NCI-H460 (cell line): ENCODE results near the gene TCF7L2. TPM values are rescaled to one million over a fixed set of nuclear protein-coding genes. Genes with fewer than 3 reads are reported as not detected.
"Not testable (repeated sequence)": the region's sequence is repeated elsewhere in the genome, so short reads cannot be mapped to it uniquely, and the experiment has no call there.

Experiments used
- DNase-seq: peaks from one replicate; pipeline ENCODE4 v3.0.0-alpha.2; 2016; ENCODE audit warnings: low read depth; ENCODE audit errors: extremely low read depth
- total RNA-seq: library from RNA; depleted of rRNA; stranded (reverse); fragments of >200 nt; shearing (Covaris generic); gene quantifications from 2 replicates; pipeline ENCODE4 v1.2.3, GENCODE V29; 2014

Gene TCF7L2
- total RNA-seq, 1 experiment from 2014 or later: 11.1 TPM

DNA sequence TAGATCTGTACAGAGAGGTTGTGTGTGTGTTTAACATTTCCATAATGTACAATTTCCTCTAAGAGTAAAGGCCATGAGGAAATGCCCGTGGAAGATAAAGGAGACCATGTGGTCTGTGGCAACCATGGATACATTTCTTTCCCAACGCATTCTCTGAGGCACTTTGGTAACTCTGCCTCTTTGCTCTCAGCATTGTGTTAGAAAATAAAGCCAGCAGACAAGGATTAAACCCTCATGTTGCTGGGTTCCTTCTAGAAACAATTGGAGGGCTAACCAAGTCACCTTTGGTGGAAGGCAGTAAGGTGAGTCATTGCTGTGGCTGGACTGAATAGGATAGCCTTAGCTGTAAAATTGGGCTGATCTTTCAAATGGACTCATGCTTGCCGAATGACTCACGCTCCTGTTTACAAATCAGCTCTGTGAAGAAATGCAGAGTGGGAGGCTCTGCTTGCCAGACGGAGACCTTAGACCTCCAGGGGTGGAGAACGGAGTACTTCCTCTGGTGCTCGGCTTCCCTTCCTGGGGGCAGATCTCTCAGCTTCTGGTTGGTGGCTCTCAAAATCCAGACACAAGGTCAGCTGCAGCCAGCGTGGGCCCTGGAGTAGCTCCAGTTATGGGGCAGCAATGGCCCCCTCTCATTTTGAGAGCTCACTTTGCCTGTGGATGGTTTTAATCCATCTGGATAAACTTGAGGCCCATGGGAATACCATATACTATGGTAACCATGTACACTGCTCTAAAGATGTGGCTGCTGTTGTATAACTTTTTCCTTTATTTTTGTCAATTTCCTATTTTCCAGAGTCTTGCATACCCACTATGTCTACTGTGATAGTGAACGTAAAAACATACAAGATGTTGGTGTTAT lies 137.3 kb downstream of the TCF7L2 start:
- DNase-seq: peak; percentile 85

- no peak for DNase-seq
Measured at GRCh38 chr10:113088194-113088593, 138.1 kb downstream of the TCF7L2 start.

DNA sequence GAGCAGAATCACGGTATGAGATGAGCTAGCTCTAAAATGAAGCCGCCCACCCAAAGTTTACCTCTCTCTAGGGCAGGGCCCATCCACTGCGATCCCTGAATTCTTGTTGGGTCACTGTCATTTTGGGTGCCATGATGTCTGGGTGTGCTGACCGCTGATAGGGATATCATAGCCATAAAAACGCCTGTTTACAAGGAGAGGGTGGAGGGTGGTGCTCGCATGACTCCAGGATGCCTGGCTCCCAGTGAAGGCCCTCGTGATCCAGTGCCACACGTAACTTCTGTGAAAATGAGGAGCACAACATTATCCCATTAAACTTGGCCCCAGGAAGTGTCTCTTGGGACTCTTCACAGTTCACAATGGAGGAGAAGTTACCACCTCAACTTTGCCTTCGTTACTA lies 139.5 kb downstream of the TCF7L2 start:
- no peak for DNase-seq

DNA sequence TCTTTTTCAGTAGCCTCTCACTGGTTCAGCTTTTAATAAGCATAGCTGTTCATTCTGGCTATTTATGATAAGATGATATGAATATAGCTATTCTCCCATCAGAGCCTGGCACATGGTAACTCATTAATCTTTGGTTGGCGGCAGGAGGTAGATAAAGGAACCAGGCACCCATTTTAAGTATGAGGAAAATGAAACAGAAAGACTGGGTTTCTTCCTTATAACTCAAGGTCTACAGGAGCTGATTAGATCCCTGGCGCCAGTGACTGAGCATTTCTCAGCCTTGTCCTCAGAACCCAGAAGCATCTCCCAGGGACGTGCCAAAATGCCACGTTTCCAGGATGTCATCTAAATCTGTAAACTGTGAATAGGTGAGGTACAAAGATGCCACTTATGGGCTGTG lies 141.9 kb downstream of the TCF7L2 start:
- DNase-seq: no peak

DNA sequence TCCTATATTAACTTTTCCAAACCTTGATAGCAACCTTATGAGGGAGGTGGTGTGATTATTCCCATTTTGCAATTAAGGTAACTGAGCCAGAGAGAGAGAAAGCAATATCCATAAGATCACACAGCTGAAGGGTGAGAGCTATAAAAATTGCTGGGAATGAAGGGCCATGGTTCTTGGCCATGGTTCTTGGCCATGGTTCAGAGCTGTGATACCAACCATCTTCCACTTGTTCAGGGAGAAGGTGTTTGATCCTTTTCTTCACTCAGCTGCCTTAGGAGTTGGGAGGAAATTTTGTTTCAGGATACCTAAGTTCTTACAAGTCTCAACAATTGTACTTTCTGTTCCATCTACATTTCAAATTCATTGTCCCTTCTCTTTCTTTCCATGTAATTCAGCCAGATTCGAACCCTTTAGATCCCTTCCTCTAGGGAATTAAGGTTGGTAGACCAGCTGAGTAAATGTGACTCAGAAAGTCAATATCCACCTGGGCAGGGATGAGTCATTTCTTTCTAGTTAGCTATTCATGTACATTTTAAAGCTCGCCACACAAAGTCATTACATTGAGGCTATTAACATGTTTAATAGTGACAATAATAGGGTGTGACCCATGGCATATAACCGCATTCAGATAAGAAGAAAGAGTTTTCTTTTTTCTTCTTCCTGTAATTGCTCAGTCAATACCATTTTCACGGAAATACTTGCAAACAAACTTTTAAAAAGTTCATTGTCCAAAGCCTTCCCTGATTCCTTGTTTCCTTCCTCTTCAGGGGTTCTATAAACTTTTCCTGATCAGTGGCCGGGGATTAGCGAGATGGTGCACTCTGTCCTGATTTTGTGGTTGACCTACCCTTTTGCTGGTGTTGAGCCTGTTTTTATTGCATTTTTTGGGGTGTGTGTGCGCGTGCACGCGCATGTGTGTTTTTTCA lies 143.4 kb downstream of the TCF7L2 start:
- DNase-seq: no peak

DNA sequence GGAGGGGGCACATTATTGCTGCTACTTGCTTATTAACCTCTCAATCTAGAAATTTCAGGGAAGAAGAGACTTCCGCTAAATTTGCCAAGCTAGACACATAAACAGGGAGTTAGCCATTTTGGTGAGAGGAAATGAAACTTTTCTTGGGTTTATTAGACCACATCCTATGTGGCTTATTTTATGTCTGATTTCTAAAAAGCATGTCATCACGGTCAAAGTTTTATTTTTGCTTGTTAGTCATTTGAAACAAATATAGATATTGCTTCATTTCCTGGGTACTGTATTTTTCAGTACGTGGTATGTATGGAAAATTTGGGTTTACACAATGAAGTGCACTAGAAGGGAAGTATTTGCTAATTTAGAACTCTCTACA lies 144.1 kb downstream of the TCF7L2 start:
- no peak for DNase-seq

GRCh38 chr10:113095419-113096127 lies 145.5 kb downstream of the TCF7L2 start:
- DNase-seq: no peak

DNA sequence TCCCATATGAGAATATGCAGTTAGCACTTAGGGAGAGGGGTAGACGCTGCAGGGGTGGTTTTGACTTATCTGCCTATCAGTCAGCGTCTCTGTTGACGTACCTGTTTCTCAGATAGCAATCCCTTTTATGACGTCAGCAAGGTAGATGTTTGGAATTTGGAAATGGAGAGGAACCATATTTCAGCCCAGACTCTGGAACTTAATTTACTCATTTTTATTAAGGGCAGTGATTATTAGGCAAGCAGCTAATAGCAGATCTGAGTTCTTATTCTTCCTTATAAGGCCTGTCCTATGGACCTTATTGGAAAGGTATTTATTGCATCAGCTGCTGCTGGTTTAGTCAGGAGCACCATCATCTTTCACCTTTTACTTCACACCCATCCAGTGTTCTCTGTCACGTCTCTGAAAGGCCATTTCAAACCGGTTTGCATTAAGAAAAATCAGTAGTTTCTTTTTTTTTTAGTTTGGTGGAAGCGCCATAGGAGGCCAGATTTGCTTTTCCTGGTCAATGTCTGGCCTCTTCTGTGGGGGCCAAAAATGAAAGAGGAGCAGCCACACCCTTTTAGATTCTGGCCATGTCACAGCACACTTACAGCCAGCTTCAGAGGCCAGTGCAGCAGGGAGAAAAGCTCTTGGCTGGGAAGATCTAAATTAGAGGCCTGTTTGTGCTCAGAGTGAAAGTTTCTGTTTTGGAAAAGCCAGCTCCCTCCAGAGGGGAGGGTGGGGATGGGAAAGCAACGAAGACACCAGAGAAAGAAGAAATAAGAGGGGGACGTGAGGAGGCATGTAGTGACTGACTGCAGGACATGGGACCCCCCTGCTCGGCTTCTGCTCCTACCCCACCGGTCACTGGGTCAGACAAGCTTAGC lies 146.3 kb downstream of the TCF7L2 start:
- DNase-seq: no peak

DNA sequence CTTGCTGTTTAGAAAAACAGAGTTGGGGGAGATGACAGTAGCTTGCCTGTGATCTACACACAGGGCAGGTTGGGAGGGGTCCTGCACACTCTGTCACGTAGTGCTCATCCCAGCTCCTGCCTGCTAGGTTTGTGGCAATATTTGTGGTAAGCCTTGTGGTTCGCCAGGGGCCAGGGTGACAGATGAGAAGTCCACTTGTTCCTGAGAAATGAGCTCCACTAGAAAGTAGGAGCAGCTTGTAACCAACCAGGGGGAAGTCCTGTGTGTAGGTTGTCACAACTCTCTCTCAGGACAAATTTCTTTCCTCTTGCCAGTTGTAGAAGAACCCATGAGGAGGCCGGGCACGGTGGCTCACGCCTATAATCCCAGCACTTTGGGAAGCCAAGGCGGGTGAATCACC lies 147.0 kb downstream of the TCF7L2 start:
- no peak for DNase-seq

- DNase-seq: no peak
Measured at GRCh38 chr10:113099431-113100183, 149.6 kb downstream of the TCF7L2 start.

- no peak for DNase-seq
Measured at GRCh38 chr10:113100281-113100680, 150.2 kb downstream of the TCF7L2 start.

GRCh38 chr10:113103131-113103840 lies 153.2 kb downstream of the TCF7L2 start:
- no peak for DNase-seq

- no peak for DNase-seq
Measured at GRCh38 chr10:113104047-113104446, 154.0 kb downstream of the TCF7L2 start.

DNA sequence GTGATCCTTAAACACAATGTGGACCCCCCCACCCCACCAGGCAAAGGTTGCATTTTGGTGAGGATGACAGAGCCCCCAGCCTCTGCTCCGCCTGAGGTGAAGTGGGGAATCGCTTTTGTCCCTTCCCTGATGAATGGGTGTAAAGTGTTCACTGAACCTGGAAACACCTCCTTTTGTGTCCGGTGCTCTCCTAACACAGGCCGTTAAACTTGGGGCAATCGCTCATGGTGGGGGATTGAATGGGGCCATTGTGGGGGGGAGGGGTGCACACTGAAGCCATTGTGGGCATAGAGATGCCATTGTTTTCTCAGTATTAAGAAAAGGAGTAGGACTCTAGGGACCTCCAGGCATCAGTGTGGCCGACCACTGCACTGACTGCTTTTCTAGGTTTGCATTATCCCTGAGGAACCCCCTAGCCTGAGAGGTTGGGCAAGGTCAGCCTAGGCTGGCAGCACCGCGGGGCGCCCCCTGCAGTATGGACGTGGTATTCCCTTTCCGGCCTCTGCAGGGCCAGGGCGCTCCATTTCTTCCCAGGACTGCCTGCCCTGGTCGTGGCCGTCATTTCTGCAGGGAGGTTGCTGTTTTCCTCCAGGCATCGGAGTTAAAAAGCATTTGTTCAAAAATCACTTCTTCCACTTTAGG lies 158.3 kb downstream of the TCF7L2 start:
- DNase-seq: no peak

DNA sequence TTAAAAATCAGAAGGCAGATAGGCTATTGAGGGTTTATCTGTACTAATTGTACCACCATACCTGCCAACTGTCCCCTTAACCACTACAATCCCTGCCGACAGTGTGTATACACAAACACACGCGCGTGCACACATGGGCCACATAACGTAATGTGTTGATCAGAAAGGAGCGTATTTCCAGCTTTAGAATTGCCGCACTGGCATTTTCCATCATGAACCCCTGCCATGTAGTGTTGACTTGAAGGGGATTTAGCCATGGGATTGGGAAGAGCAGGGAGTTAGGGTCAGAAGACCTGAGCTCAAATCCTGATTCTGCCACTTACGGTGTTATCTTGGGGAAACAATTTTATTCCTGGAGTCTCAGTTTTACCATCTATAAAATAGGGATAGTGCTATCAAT lies 158.9 kb downstream of the TCF7L2 start:
- no peak for DNase-seq

- DNase-seq: not testable (repeated sequence)
Measured at GRCh38 chr10:113109482-113109881, 159.4 kb downstream of the TCF7L2 start.

DNA sequence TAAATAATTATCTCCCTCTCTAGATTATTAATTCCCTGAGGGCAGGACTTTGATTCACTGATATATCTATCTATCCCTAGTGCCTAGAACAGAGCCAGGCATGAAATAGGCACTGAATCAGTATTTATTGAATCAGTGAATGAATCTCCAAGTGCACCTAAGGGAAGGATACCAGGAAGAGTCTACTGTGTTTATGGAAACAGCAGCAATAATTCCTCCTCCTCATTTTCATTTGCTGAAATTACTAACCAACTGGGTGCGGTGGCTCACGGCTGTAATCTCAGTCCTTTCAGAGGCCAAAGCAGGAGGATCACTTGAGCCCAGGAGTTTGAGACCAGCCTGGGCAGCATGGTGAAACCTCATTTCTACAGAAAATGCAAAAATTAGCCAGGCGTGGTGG lies 161.2 kb downstream of the TCF7L2 start:
- DNase-seq: no peak
